ENCODE measurements around the gene CRELD2.

The CRELD2 gene

DNA sequence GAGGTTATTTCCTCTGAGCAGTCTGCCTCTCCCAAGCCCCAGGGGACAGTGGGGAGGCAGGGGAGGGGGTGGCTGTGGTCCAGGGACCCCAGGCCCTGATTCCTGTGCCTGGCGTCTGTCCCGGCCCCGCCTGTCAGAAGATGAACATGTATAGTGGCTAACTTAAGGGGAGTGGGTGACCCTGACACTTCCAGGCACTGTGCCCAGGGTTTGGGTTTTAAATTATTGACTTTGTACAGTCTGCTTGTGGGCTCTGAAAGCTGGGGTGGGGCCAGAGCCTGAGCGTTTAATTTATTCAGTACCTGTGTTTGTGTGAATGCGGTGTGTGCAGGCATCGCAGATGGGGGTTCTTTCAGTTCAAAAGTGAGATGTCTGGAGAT, 45.2 kb downstream of the CRELD2 start:
- H3K4me2 ChIP-seq (ENCODE audit: low read length) = no peak overlapping the region
- no peak overlapping the region for H3K27ac ChIP-seq
- no peaks in the 10 kb centered on the region for H3K4me1 ChIP-seq
- H3K36me3 ChIP-seq (ENCODE audit: control insufficient read depth, insufficient read depth, low read length) = no peaks in the 10 kb centered on the region
- no peaks in the 10 kb centered on the region for H3K27me3 ChIP-seq (ENCODE audit: control insufficient read depth, insufficient read depth, low read length)
- TF ChIP-seq, protein P1, sequence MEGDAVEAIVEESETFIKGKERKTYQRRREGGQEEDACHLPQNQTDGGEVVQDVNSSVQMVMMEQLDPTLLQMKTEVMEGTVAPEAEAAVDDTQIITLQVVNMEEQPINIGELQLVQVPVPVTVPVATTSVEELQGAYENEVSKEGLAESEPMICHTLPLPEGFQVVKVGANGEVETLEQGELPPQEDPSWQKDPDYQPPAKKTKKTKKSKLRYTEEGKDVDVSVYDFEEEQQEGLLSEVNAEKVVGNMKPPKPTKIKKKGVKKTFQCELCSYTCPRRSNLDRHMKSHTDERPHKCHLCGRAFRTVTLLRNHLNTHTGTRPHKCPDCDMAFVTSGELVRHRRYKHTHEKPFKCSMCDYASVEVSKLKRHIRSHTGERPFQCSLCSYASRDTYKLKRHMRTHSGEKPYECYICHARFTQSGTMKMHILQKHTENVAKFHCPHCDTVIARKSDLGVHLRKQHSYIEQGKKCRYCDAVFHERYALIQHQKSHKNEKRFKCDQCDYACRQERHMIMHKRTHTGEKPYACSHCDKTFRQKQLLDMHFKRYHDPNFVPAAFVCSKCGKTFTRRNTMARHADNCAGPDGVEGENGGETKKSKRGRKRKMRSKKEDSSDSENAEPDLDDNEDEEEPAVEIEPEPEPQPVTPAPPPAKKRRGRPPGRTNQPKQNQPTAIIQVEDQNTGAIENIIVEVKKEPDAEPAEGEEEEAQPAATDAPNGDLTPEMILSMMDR (IDR thresholded peaks at IDR 0.05) = no peak
- H3K9ac ChIP-seq = no peak overlapping the region
- no peaks in the 10 kb centered on the region for H3K79me2 ChIP-seq
- no peaks in the 10 kb centered on the region for H3K9me3 ChIP-seq (ENCODE audit: control insufficient read depth, low read length)
- no peak overlapping the region for H2AFZ ChIP-seq
- no peak overlapping the region for H3K4me3 ChIP-seq (ENCODE audit: low read depth, low read length)

DNA sequence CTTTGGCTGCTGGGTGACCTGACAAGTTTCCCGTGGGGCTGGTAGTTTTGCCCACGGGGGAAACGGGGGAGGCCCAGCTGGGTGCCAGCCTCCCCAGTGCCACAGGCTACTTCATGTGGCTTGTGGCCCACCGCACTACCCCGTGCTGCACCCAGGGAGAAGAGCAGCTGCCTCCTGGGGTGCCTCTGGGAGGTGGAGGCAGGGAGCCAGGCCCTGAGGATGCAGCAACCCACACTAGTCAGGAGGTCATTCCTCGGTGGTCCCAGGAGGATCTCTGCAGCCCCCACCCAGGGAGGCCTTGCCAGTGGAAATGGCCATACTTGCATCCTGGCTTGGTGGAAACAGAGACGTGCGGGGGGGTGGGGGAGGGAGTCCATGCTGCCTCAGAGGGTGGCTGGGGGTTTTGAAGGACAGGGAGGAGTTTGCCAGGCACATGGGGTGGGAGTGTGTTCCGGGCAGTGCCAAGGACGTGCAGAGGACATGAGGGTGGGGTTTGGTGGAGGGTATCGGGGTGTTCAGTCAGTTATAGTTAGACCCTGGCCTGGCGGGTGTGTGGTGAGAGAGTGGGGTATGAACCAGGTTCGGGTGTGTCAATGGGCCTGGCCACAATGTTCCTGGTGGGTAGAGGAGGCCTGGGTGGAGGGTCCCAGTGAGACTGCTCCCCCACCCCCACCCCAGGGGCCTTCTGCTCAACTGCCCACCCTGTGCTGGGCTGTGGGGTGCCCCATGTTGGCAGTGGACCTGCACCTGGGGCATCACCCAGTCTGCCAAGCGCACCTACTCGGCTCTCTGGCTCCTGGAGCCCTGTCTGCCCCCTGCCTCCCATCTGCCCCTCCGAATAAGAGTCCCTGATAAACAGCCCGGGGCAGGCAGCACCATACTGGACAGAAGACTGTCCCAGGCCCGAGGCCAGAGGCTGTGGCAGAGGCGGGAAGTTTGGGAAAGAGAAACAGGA, 46.0 kb downstream of the CRELD2 start:
- no peaks in the 10 kb centered on the region for H3K9me3 ChIP-seq (ENCODE audit: control insufficient read depth, low read length)
- H3K4me3 ChIP-seq (ENCODE audit: low read depth, low read length) = no peak overlapping the region
- H3K79me2 ChIP-seq = no peaks in the 10 kb centered on the region
- no peak overlapping the region for H3K27ac ChIP-seq
- H3K27me3 ChIP-seq (ENCODE audit: control insufficient read depth, insufficient read depth, low read length) = no peaks in the 10 kb centered on the region
- TF ChIP-seq, protein P1 (IDR thresholded peaks at IDR 0.05) = no peak
- no peak overlapping the region for H2AFZ ChIP-seq
- H3K9ac ChIP-seq = no peak overlapping the region
- no peaks in the 10 kb centered on the region for H3K4me1 ChIP-seq
- no peak overlapping the region for H3K4me2 ChIP-seq (ENCODE audit: low read length)
- no peaks in the 10 kb centered on the region for H3K36me3 ChIP-seq (ENCODE audit: control insufficient read depth, insufficient read depth, low read length)

DNA sequence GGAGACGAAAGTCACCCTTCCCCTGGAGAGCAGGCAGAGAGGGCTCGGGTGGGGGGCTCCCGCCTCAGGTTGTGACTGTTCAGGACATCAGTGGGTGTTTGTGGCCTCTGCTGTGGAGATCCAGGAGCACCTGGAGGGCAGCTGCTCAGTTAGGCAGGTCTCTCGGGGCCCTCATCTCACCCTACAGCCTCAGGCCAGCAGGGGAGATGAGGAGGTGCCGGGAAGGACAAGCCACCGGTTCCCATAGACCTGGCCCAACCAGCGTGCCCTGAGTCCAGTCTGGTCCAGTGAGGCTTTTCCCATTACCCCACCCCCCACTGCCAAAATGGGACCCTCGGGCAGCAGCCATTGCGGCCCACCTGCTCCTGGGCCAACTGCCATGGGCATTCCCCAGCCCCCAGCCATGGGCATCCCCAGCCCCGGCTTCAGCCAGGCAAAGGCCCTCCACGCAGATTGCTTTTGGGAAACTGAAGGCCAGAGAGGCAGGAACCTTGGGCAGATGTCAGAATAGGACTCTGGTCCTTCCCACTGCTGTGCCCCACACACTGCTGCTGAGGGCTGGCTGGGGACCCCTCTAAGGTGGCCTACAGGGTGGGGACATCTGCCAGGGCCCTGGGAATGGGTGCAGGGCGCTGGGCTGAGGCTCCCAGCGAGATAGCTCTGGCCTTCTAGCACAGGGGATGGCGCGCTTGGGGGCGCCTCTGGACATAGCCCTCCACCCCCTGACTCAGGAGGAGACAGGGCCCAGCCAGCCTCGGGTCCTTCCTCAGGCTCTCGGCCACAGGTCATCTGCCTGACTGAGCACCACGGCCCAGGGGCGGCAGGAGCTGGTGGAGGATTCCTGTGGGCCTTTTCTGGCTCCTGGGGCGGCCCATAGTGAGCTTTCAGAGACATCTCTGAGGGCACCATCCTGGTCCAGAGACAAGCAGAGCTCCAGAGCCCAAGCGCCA, 46.9 kb downstream of the CRELD2 start:
- Histone ChIP-seq H3K36me3 (ENCODE audit: control insufficient read depth, insufficient read depth, low read length) (no peaks in the 10 kb centered on the region), H3K4me1 (peaks cover under 1% of the 10 kb centered on the region), H3K4me2 (ENCODE audit: low read length) (no peak overlapping the region), H3K27me3 (ENCODE audit: control insufficient read depth, insufficient read depth, low read length) (no peaks in the 10 kb centered on the region), H2AFZ (no peak overlapping the region), H3K4me3 (ENCODE audit: low read depth, low read length) (no peak overlapping the region), H3K9ac (no peak overlapping the region), H3K79me2 (no peaks in the 10 kb centered on the region), H3K9me3 (ENCODE audit: control insufficient read depth, low read length) (no peaks in the 10 kb centered on the region), H3K27ac (no peak overlapping the region)
- TF ChIP-seq, protein P1 (IDR thresholded peaks at IDR 0.05) = no peak

DNA sequence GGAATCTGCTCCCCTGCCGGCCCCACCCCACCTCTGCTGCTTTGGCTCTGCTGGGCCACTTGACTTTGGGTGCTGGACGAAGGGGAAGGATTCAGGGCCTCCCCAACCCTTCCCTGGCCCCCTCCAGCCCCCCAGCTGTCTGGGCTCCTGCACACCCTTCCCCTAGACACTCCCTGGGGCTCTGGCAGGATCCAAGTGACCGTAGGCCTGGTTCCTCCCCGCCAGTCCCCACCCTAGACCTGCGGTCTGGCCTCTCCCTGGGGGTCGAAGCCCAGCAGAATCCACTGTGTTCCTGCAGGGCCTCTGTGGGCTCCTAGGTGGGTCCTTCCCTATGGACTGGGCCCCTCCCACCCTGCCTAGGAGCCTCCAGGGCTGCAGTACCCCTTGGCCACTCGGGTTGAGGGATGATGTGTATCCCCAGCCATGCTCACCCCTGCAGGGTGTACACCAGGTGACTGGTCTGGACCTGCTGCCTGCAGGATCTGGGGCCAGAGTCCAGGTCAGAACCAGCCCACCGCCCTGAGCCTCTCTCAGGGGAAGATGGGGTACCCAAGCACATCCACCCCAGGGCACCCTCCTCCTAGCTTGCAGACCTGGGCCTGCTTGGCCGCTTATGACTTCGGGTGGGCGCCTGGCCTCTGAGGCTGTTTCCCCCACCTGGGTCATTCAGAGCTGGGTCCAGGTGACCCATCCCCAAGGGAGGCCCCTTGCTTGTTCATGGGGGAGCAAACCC, 47.8 kb downstream of the CRELD2 start:
- Histone ChIP-seq H3K4me3 (ENCODE audit: low read depth, low read length) (no peak overlapping the region), H3K9ac (no peak overlapping the region), H3K9me3 (ENCODE audit: control insufficient read depth, low read length) (no peaks in the 10 kb centered on the region), H3K4me2 (ENCODE audit: low read length) (no peak overlapping the region), H3K79me2 (no peaks in the 10 kb centered on the region), H2AFZ (no peak overlapping the region), H3K4me1 (peaks cover 3% of the 10 kb centered on the region), H3K36me3 (ENCODE audit: control insufficient read depth, insufficient read depth, low read length) (no peaks in the 10 kb centered on the region), H3K27ac (no peak overlapping the region), H3K27me3 (ENCODE audit: control insufficient read depth, insufficient read depth, low read length) (no peaks in the 10 kb centered on the region)
- TF ChIP-seq, protein P1 (IDR thresholded peaks at IDR 0.05) = no peak

Data from parathyroid adenoma (tissue), 2 donors.